Colonic mucosa (tissue), 4 donors: ENCODE results near the gene TPGS2. TPM values are rescaled to one million over a fixed set of nuclear protein-coding genes. Genes with fewer than 3 reads are reported as not detected.

ENCODE experiments used
- DNase-seq: peaks from one replicate; pipeline ENCODE4 v3.0.0-alpha.2; 2020
- H3K27ac ChIP-seq: fragments of 200-600 bp; one replicate; pipeline ENCODE4 v1.8.0; 2021
- H3K27me3 ChIP-seq: fragments of 200-600 bp; one replicate; pipeline ENCODE4 v1.8.0; 2021
- H3K36me3 ChIP-seq: fragments of 200-600 bp; one replicate; pipeline ENCODE4 v1.8.0; 2021
- H3K4me1 ChIP-seq: fragments of 200-600 bp; one replicate; pipeline ENCODE4 v1.8.0; 2021; ENCODE audit warnings: mild to moderate bottlenecking
- H3K4me3 ChIP-seq: fragments of 200-600 bp; one replicate; pipeline ENCODE4 v1.8.0; 2021
- H3K9ac ChIP-seq, 2 donors: one replicate each; pipeline ENCODE4 v1.7.0; 2013; ENCODE audit warnings: control low read depth in 2 of 2, low read depth in 2 of 2, low read length in 2 of 2
- H3K9me3 ChIP-seq: fragments of 200-600 bp; one replicate; pipeline ENCODE4 v1.8.0; 2021
- CTCF ChIP-seq: fragments of 200-600 bp; IDR thresholded peaks from one replicate; pipeline ENCODE4 v1.8.0; 2022; ENCODE audit warnings: antibody characterized with exemption, mild to moderate bottlenecking
- intact Hi-C: fragments of 100-400 bp; cut with DNase I; formaldehyde crosslinking; loops from one replicate; pipeline ENCODE4 v1.14.1; 2022
- total RNA-seq, 2 donors: library from RNA; stranded (reverse); fragmentation: NEBNext Ultra II Directional in 1 of 2; extraction: Animal tissue kit (Norgen Biotek cat#: 25700) in 1 of 2; gene quantifications; one replicate each; pipeline ENCODE4 v1.2.1, GENCODE V29; 2021
- donor health status: healthy.
- donor health status: DM: no; HTN: no; CAD: no.
- donor health status: DM: no; HTN: no; CAD: no.

The TPGS2 gene
- total RNA-seq, 2 donors from 2014 or later, result 51.8 to 79.2 TPM

GRCh38 chr18:36792634-36793283 is 36.0 kb downstream of the TPGS2 start:
- intact Hi-C loops, result no loop called here
- DNase-seq, result no peak
- Histone ChIP-seq H3K4me3 (no peak overlapping the region), H3K9me3 (no peaks in the 10 kb centered on the region), H3K9ac (no peak overlapping the region), H3K4me1 (no peaks in the 10 kb centered on the region), H3K27ac (no peak overlapping the region), H3K27me3 (no peaks in the 10 kb centered on the region), H3K36me3 (no peaks in the 10 kb centered on the region)
- no peak for TF ChIP-seq CTCF

- Histone ChIP-seq H3K36me3 (no peaks in the 10 kb centered on the region), H3K4me1 (no peaks in the 10 kb centered on the region), H3K9ac (no peak overlapping the region), H3K4me3 (no peak overlapping the region), H3K9me3 (no peaks in the 10 kb centered on the region), H3K27ac (no peak overlapping the region), H3K27me3 (no peaks in the 10 kb centered on the region)
- intact Hi-C loops, result no loop called here
- DNase-seq, result no peak
- no peak for TF ChIP-seq CTCF
Measured at GRCh38 chr18:36786686-36787085, 42.1 kb downstream of the TPGS2 start.

GRCh38 chr18:36783792-36784191 is 45.0 kb downstream of the TPGS2 start:
- Histone ChIP-seq H3K4me1 (no peaks in the 10 kb centered on the region), H3K9ac (no peak overlapping the region), H3K9me3 (no peaks in the 10 kb centered on the region), H3K27me3 (no peaks in the 10 kb centered on the region), H3K4me3 (no peak overlapping the region), H3K36me3 (no peaks in the 10 kb centered on the region), H3K27ac (no peak overlapping the region)
- DNase-seq, result no peak
- intact Hi-C loops, result no loop called here
- TF ChIP-seq CTCF, result no peak

- Histone ChIP-seq H3K4me3 (no peak overlapping the region), H3K27me3 (no peaks in the 10 kb centered on the region), H3K9me3 (no peaks in the 10 kb centered on the region), H3K9ac (no peak overlapping the region), H3K4me1 (no peaks in the 10 kb centered on the region), H3K27ac (no peak overlapping the region), H3K36me3 (no peaks in the 10 kb centered on the region)
- TF ChIP-seq CTCF, result no peak
- no peak for DNase-seq
- intact Hi-C loops, result no loop called here
Measured at GRCh38 chr18:36782710-36783109, 46.1 kb downstream of the TPGS2 start.

GRCh38 chr18:36780748-36781147 is 48.1 kb downstream of the TPGS2 start:
- Histone ChIP-seq H3K9me3 (no peaks in the 10 kb centered on the region), H3K27me3 (no peaks in the 10 kb centered on the region), H3K27ac (no peak overlapping the region), H3K36me3 (no peaks in the 10 kb centered on the region), H3K4me3 (no peak overlapping the region), H3K4me1 (no peaks in the 10 kb centered on the region), H3K9ac (no peak overlapping the region)
- DNase-seq, result no peak
- intact Hi-C loops, result no loop called here
- TF ChIP-seq CTCF, result no peak
